GM10847 (cell line): ENCODE measurements around the gene KCNIP4.

Experiments used
- POLR2A ChIP-seq: IDR thresholded peaks from 2 replicates; pipeline ENCODE4 v1.6.1; 2011; ENCODE audit not compliant: insufficient read length; ENCODE audit errors: extremely low read depth

Gene KCNIP4

DNA sequence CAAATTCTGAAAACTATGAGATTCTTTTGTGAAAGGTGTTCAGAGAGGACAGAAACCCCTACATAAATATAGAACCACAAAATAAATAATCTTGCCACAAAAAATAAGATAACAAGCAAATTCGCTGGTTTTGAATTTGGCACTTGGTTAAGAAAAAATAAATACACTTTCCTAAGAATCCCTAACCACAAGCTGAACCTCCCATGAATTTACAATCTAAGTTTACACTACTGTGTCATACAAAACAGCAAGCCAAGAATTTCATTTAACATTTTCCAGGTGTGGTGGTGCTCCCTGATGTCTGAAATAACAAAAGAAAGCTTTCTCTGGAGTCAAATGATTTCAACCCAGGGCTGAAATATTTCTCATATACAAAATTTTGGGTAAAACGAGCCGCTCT, 121.0 kb downstream of the KCNIP4 start:
- TF ChIP-seq POLR2A = no peak

GRCh38 chr4:21826071-21826470, 122.5 kb downstream of the KCNIP4 start:
- no peak for TF ChIP-seq POLR2A

GRCh38 chr4:21819086-21819485, 129.5 kb downstream of the KCNIP4 start:
- no peak for TF ChIP-seq POLR2A

- no peak for TF ChIP-seq POLR2A
These were observed 132.8 kb downstream of the KCNIP4 start for GRCh38 chr4:21815651-21816377.

- no peak for TF ChIP-seq POLR2A
These were observed 137.0 kb downstream of the KCNIP4 start for GRCh38 chr4:21811565-21811964.

GRCh38 chr4:21806991-21807390, 141.6 kb downstream of the KCNIP4 start:
- TF ChIP-seq POLR2A = no peak

DNA sequence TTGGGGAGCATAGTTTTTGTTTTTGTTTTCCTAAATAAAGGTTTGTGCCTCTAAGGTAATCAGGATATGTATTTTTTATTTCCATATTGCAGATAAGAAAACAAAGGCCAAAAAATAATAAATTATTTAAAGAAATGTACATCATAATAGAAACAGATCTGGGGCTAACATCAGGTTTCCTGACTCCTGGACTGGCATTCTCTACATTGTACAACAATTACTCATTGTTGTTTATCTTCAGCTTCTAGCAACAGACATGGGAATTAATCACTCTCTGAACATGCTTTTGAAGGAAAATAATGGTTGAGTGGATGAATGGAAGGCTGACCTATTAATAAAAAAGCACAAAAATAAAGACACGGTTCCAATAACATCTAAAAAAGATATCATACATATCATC, 146.2 kb downstream of the KCNIP4 start:
- no peak for TF ChIP-seq POLR2A

DNA sequence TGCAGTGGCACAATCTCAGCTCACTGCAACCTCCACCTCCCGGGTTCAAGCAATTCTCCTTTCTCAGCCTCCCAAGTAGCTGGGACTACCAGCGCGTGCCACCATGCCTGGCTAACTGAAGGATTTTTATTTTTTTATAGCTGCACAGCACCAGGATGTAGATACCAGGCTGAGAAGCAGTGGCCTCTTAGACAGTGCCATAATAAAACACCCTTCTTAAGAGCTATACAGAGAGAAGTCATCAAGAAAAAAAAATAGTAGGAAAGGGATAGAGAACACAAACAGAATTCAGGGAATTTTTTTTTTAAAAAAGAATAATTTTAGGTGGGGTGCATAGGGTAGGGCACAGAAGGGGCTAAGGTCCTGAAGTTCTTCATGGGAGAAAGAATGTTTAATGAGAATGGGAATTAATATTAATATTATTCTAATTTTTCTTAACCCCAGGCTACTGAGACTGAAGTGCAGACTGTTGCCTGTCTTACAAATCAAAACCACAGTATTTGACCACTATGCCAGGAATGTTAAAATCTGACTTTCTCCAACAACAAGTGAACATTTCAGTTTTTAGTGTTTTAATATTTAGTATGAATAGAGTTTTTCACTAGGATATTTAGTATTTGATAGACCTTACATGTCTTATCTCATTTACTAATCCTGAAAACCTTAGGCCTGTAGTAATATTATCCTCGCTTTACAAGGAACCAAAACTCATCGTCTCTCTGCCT, 146.7 kb downstream of the KCNIP4 start:
- no peak for TF ChIP-seq POLR2A

DNA sequence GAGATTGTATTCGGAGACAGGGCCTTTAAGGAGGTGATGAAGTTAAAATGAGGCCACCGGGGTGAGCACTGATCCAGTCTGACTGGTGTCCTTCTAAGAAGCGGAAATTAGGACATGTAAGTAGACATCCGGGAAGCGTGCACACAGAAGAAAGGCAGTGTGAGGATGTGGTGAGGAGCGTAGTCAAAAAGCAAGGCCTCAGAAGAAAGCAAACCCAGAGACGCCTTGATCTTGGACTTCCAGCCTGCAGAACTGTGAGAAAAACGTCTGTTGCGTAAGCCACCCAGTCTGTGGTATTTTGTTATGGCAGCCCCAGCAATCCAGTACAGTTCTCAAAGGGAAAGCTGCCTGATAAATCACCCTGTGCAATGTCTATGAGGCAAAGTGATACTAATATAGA, 153.5 kb downstream of the KCNIP4 start:
- TF ChIP-seq POLR2A = no peak

DNA sequence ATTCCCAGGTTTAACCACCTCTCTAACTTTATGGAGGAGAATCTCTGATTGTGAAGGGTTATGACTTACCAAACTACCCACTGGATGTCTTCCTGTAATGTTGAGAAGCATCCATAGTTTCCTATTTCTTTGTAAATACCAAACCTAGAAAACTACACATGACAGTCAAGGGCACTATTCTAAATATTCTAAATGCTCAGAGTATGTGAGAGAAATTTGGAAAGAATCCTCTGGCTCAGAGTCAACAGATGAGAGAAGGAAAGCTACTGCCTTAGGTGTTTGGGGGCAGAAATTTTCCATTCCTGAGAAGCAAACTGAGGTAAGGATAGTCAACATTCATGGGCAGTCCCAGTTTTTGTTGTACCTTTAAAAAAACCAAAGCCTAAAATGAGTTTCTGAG, 155.8 kb downstream of the KCNIP4 start:
- TF ChIP-seq POLR2A = no peak

GRCh38 chr4:21790438-21791029, 158.0 kb downstream of the KCNIP4 start:
- no peak for TF ChIP-seq POLR2A

DNA sequence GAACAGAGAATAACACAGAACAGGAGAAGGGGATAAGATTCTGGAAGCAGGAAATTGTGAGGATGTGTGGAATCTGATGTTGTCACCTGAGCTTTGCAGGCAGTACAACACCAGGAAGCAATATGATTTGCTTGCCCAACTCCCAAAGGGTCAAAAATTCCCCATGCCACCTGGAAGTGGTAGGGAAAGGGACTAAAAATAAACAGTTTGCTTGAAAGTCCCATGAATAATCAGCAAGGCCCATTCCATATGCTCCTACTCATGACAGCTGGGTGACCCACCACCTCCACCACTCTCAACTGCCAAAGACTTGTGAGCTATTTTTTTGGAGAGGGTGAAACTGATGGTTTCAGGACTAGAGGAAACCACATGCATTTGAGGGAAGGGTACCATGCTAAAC, 168.4 kb downstream of the KCNIP4 start:
- no peak for TF ChIP-seq POLR2A

DNA sequence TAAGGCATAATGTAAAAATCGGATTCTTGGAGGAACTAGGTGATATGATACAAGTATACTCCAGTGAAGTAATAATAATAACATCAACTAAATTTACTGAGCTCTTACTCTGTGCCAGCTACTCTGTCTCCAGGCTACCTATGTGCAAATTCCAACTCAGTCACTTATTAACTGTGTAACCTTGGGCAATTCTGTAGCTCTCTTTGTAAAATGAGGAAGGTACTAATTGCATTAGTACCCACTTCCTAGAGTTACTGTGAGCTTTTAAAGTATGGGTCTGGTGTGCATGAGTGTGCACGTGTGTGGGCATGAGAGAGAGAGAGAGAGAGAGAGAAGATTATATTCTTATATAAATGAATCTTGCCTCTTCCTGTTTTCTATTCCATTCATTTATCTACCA, 169.9 kb downstream of the KCNIP4 start:
- TF ChIP-seq POLR2A = no peak

DNA sequence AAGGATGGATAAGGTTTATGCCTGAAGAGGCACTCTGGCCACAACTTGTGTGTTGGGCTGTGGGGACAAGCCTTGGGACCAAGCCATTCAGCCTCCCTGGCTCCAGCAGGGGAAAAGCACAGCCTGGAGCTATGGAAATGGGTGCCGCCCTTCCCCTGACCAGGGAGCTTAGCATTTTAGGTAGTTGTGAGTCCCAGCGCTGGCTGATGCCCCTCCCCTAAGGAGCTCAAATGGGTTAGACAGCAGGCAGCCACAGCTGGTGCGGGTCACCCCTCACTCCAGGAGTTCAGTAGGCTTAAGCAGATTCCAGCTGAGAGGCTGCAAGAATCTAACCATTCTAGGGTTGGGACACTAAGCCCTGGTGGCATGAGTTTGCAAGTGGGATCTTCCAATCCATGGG, 172.9 kb downstream of the KCNIP4 start:
- no peak for TF ChIP-seq POLR2A

- no peak for TF ChIP-seq POLR2A
These were observed 179.0 kb downstream of the KCNIP4 start for GRCh38 chr4:21769404-21770147.
